ENCODE results near the gene SGTA. TPM values are rescaled to one million over a fixed set of nuclear protein-coding genes. Genes with fewer than 3 reads are reported as not detected.

The SGTA gene
- polyA plus RNA-seq, 3 donors = 37.0 to 49.7 (median 45.7) TPM

DNA sequence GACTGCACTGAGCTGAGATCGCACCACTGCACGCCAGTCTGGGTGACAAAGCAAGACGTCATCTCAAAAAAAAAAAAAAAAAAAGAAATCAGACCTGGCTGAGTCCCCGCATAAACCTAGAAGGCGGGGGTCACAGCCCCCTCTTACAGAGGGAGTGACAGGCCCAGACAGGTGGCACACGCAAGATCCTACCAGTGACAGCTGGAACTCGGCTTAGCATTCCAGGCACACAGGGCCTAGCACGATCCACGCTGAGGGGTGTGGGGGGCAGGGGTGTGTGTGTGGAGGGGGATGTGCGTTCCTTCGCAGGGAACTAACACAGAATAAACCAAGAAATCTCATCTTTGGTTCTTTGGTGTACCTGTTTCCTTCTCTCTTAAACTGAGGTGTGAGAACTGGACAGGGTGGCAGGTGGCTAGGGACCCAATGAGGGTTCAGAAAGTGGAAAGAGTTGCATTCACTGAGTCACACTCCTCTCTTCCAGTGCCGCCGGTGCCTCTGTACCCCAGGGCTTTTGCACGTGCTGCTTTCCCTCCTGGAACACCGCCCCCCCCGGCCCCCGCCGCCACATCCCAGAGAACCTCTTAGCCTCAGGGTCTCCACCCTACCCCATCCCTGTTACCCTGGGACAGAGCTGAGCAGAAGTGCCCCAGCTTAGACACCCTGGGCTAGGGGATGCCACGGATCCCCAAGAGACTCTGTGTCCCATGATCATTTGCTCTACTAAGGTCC lies 5.0 kb downstream of the SGTA start:
- 85 to 94% (median 93%) methylated on average over 19 of the region's 19 CpGs for WGBS, 3 donors
- H3K27ac ChIP-seq (ENCODE audit: low read depth, low read length) = no peak overlapping the region

DNA sequence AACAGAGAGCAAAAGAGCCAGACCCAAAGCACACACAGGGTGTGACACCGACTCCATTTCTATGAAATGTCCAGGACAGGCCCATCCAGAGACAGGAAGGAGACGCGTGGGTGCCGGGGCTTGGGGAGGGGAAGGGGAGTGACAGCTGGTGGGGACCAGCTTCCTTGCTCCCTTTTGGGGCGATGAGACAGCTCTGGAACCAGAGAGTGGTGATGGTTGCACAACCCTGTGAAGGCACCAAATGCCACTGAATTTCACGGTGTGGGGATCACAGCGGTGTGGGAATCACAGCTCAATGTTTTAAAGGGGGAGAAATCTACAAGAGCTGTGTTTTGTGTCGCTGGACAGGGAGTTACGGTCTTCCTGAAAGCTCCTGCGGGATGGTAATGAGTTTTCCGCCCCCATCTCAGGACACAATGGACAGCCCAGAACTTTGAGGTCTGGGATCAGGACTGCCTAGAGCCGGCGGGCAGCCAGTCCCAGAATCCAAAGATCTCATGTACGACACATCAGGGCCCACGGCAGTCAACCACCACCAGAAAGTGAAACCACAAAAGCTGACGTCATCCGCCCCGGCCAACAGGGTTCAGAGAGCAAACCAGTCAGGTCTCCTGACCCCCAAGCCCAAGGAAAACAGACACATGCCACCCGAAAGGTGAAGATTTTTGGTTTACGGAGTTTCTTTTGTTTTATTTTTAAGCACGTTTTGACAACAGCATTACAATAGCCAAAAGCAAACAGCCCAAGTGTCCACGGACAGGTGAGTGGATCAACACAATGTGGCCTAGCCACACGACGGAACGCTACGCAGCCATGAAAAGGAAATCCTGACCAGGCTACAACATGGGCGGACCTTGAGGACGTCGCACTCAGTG lies 7.3 kb downstream of the SGTA start:
- peak overlapping the region; percentile 46 for H3K27ac ChIP-seq (ENCODE audit: low read depth, low read length)
- 49 to 79% (median 52%) methylated on average over 29 of the region's 29 CpGs for WGBS, 3 donors

- WGBS, 3 donors = 72 to 85% (median 76%) methylated on average over 24 of the region's 24 CpGs
- H3K27ac ChIP-seq (ENCODE audit: low read depth, low read length) = peak overlapping the region; percentile 46
These were observed 8.0 kb downstream of the SGTA start for GRCh38 chr19:2774953-2775555.

GRCh38 chr19:2774083-2774679 lies 8.9 kb downstream of the SGTA start:
- 81 to 91% (median 88%) methylated on average over 32 of the region's 32 CpGs for WGBS, 3 donors
- no peak overlapping the region for H3K27ac ChIP-seq (ENCODE audit: low read depth, low read length)

- WGBS, 3 donors = 76 to 82% (median 80%) methylated on average over 29 of the region's 29 CpGs
- H3K27ac ChIP-seq (ENCODE audit: low read depth, low read length) = no peak overlapping the region
These were observed 11.0 kb downstream of the SGTA start for GRCh38 chr19:2771786-2772674.

DNA sequence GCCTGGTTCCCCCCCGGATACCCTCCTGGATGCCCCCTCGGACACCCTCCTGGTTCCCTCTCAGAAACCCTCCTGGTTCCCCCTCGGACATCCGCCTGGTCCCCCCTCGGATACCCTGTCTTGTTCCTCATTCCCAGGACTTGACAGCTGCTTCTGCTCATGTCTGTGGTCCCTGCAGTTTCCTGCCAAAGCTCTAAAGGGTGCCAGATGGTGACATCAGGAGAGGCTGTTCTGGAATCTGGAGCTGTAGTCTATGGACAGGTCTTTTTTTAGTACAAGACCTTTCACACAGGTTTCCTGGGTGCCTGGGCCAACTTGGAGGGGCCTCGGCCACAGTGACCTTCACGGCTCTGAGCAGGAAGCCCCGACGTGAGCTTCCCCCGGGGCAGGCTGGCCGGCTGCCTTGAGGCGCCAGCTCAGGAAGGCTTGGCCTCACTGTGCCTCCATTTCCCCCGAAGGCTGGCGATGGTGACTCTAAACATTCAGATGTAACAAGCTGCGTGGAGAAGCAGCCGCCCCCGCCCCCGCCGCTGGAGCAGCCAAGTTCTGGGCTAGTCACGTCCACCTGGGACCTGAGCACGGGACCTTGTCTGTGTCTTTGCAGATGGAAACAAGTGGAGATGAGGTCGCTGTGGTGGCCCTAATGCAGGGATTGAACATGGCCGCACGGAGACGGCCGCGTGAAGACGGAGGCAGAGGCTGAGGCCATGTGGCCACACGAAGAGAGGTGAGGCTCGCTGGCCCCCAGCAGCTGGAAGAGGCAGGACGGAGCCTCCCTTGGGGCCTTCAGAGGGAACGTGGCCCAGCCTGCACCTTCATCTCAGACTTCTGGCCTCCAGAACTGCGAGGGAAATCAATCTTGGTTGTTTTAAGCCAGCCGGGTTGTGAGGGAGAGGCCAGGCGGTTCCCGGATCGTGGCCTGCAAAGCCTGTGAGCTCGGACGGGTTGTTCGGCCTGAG lies 12.7 kb downstream of the SGTA start:
- WGBS, 3 donors = 54 to 66% (median 55%) methylated on average over 39 to 40 of the region's 40 CpGs
- no peak overlapping the region for H3K27ac ChIP-seq (ENCODE audit: low read depth, low read length)

GRCh38 chr19:2769218-2769617 lies 13.9 kb downstream of the SGTA start:
- H3K27ac ChIP-seq (ENCODE audit: low read depth, low read length) = no peak overlapping the region
- 94 to 97% (median 96%) methylated on average over 8 of the region's 8 CpGs for WGBS, 3 donors

- no peak overlapping the region for H3K27ac ChIP-seq (ENCODE audit: low read depth, low read length)
- WGBS, 3 donors = 90 to 95% (median 94%) methylated on average over 28 to 29 of the region's 29 CpGs
These were observed 14.5 kb downstream of the SGTA start for GRCh38 chr19:2768365-2769132.

- H3K27ac ChIP-seq (ENCODE audit: low read depth, low read length) = no peak overlapping the region
- 91 to 95% (median 95%) methylated on average over 18 to 19 of the region's 19 CpGs for WGBS, 3 donors
These were observed 15.4 kb downstream of the SGTA start for GRCh38 chr19:2767688-2768087.

GRCh38 chr19:2766594-2767372 lies 16.3 kb downstream of the SGTA start:
- WGBS, 3 donors = 95 to 96% (median 96%) methylated on average over 35 of the region's 35 CpGs
- no peak overlapping the region for H3K27ac ChIP-seq (ENCODE audit: low read depth, low read length)

GRCh38 chr19:2765376-2765775 lies 17.7 kb downstream of the SGTA start:
- no peak overlapping the region for H3K27ac ChIP-seq (ENCODE audit: low read depth, low read length)
- 88 to 90% (median 89%) methylated on average over 15 of the region's 15 CpGs for WGBS, 3 donors

DNA sequence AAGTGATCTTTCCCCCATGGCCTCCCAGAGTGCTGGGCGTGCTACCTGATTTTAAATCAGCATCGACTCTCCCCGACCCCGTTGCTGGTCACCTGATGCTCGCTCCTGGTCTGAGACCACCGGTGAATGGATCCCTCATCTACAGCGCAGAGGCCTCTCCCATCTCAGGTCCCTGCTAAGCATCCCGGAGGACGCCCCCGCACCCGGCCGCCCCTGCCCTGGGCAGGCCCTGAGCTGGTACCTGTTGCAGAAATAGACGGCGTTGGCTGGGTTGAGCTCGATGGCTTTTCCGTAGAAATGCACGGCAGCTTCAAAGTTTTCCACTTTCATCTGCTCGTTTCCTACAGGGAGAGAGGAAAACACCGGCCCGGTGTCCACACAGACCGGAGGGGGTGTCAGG lies 18.1 kb downstream of the SGTA start:
- WGBS, 3 donors = 94 to 97% (median 96%) methylated on average over 21 of the region's 21 CpGs
- H3K27ac ChIP-seq (ENCODE audit: low read depth, low read length) = no peak overlapping the region

DNA sequence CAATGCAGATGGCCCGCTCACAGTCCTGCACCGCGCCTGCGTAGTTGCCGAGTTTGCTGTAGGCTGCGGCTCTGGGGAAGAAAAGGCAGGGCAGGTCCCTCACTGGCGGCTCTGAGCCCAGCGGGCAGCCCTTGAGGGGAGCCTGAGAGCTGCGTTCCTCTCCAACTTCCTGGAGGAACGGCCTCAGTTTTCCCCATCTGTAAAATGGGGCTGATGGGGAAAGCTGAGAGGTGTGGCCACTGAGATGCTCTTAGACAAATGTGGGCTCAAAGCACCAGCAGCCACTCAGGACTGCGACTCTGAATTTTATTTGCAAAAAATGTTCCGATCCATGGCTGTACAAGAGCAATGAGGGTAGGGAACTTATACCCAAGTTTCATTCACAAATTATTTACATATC lies 19.4 kb downstream of the SGTA start:
- H3K27ac ChIP-seq (ENCODE audit: low read depth, low read length) = no peak overlapping the region
- 96 to 98% (median 96%) methylated on average over 12 of the region's 12 CpGs for WGBS, 3 donors

GRCh38 chr19:2762783-2763496 lies 20.1 kb downstream of the SGTA start:
- H3K27ac ChIP-seq (ENCODE audit: low read depth, low read length) = no peak overlapping the region
- WGBS, 3 donors = 95 to 96% (median 95%) methylated on average over 22 to 23 of the region's 23 CpGs
